Hepatic stellate cell (primary cell): Measurements from ENCODE around the gene CDC5L.

ENCODE experiments used
- DNase-seq: peaks from one replicate; pipeline ENCODE4 v3.0.0; 2011; ENCODE audit warnings: low spot score

Gene CDC5L

GRCh38 chr6:44475779-44476434 is 88.4 kb downstream of the CDC5L start:
- peak; percentile 89 for DNase-seq

GRCh38 chr6:44476849-44477248 is 89.3 kb downstream of the CDC5L start:
- no peak for DNase-seq

- no peak for DNase-seq
Measured at GRCh38 chr6:44477293-44477894, 89.9 kb downstream of the CDC5L start.

DNA sequence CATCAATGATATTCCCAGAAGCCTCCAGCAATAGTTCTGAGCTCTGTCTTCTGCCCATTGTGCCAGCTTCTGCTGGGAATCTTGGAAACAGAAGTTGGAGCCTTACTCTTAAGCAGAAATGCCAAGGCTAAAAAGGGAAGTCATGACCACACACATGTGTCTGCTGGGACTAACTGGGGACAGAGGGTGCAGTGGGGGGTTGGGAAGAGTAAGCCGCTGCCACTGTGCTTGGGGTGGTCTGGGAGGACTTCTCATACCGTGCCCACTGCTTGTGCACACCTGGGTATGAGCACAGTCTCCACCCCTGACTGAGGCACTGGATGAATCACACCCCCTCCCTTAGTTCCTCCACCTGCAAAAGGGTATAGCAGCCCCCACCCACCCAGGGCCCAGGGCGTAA is 90.7 kb downstream of the CDC5L start:
- no peak for DNase-seq

DNA sequence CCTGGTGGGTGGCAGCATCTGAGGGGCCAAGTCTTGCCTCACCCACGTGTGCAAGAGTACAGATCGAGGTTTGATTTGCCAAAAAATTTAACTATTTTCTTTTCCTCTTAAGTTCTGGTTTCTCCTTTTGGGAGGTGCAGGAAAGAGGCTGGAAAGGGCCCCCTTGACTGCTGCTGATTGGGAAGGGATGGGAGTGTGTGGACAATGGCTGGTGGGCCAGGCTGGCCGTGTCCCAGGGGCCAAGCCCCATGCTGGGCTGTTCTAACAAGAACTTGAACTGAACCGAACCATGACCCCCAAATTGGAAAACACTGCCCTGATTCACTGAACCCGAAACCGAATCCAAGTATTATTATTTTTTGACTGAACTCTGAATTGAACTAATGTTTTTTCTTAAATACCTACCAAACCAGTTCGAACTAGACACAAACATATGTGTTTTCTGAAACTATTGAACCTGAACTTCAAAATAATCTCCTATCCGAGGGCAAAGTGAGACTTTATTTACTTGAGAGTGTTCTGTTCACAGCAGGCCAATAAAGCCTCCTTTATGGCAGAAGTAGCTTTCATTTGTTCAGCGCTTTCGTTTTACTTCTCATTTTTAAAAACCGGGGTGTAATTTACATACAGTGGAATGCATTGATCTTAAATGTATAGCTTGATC is 91.2 kb downstream of the CDC5L start:
- no peak for DNase-seq

- DNase-seq = no peak
Measured at GRCh38 chr6:44480097-44480541, 92.6 kb downstream of the CDC5L start.

DNA sequence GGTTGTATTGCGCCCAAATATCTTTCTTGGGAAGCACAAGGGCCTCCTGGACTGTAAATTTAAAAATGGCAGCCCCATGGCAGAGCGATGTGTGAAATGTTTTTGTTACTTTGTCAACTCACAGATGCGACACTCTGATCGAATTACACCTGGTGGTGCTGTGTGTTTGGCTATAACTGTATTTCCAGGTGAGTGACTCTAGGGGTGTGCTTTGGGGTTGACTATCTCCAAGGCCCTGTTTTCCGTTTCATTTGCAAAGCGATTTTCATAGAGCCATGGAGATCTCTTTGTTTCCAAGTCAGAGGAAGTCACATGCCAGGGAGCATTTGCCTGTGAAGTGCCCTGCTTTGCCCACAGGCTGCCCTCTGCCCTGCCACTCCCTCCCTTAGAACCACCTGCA is 93.5 kb downstream of the CDC5L start:
- no peak for DNase-seq

GRCh38 chr6:44481760-44482159 is 94.3 kb downstream of the CDC5L start:
- no peak for DNase-seq

GRCh38 chr6:44485601-44486401 is 98.3 kb downstream of the CDC5L start:
- DNase-seq = no peak

GRCh38 chr6:44487002-44487401 is 99.5 kb downstream of the CDC5L start:
- DNase-seq = no peak

GRCh38 chr6:44487586-44487985 is 100.1 kb downstream of the CDC5L start:
- DNase-seq = no peak

- DNase-seq = peak; percentile 91
Measured at GRCh38 chr6:44489910-44490604, 102.6 kb downstream of the CDC5L start.

DNA sequence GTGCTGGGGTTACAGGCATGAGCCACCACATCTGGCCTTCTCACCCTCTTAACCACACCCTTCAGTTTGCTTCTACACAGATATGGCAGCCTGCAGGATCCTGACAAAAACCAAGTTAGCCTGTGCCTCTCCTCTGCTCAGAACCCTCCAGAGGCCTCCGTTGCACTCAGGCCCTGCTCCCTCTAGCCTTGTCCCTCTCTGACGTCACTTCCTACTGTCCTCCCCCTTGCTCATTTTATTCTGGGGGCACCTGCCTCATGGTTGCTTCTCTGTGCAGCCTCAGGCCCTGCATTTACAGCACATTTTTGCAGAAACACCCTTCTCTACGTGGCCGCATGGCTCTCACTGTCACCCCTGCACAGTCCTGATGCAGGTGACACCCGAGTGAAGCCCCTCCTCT is 105.6 kb downstream of the CDC5L start:
- no peak for DNase-seq

- no peak for DNase-seq
Measured at GRCh38 chr6:44493593-44493992, 106.1 kb downstream of the CDC5L start.

GRCh38 chr6:44494011-44494501 is 106.5 kb downstream of the CDC5L start:
- DNase-seq = no peak

DNA sequence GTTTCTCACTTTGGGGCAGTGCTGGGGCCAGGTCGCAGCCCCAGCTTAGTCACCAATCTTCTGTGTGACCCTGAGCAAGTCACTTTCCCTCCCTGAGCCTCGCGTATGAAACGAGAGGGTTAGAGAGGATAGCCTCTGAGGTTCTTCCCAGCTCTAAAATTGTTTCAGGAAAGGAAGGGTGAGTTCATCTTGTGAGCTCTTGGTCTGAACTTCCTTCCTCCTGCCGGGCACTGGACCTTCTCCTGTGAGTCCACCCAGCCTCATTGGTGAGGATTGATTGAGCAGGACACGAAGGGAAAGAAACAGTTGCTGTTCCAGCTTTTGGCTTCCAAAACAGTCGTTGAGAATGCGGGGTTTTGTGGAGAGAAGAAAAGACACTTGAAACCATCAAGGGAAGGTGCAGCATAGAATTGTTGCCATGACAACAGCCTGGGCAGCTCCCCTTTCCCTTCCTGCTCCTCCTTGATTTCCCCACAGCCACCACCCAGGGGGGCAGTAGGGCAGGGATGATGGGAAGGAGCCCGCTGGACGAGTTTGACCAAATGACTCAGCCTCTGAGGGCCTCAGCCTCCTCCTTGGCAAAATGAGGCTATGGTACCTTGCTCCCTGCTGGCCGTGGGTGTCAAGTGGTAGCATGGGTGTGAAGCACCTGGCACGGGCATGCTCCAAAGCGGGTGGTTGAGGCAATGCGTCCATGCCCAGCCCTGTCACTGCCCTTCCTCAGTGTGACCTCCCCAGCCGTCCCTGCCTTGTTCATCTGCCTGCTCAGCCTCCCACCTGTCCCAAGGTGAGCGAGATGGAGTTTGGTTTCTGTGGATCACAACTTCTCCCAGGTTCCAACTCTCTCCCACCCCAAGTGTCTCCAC is 107.8 kb downstream of the CDC5L start:
- no peak for DNase-seq

- DNase-seq = no peak
Measured at GRCh38 chr6:44496665-44497369, 109.3 kb downstream of the CDC5L start.

- no peak for DNase-seq
Measured at GRCh38 chr6:44497807-44498206, 110.3 kb downstream of the CDC5L start.

DNA sequence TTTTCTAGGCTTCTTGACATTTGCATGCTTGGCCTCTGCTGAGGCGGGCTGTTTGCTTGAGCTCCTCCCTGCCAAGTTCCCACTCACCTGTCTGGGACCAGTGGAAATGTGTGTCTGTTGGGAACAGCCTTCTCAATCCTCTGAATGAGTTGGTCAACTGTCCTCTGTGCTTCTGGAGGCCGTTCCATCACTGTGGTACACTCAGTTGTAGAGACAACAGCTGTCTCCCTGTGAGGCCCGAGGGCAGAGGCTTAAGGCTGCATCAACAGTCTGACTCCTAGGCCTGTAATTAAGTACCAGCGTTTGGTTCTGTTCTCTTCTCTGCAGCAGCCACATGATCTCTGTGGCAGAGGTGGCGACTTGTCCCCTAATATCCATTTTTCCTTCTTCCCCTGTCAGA is 110.9 kb downstream of the CDC5L start:
- no peak for DNase-seq

GRCh38 chr6:44499609-44500008 is 112.1 kb downstream of the CDC5L start:
- DNase-seq = no peak
